Measurements from ENCODE around the gene SGSM1.

Gene SGSM1

DNA sequence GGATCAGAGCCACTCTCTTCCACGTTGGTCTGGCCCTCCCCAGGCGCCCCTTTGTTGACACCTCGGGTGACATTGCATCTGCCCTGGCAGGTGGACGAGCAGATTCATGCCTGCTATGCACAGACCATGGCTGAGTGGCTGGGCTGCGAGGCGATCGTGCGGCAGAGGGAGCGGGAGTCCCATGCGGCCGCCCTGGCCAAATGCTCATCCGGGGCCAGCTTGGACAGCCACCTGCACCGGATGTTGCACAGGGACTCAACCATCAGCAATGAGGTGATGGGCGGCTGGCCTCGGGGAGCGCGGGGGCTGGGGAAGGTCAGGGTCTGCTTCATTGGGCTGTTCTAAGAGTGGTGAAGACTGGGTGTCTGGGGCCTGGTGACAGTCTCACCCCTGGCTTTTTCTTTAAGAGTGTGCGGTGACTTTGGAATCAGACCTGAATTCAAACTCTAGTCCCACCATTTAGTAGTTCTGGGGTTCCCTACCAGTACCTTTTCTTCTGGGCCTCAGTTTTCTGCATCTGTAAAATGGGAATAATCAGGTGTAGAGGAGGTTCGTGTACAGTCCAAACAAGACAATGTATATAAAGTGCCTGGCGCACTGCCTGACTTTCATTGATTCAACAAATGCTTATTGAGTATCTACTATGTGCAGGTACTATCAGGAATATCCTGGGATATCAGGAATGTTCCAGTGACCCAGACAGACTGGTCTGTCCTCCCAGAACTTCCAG, 87.5 kb downstream of the SGSM1 start:
- TF ChIP-seq FOXP2 (optimal IDR thresholded peaks at IDR 0.05; ENCODE audit: borderline replicate concordance, extremely low read depth, extremely low read length, insufficient read depth) (peak; percentile 23), REST (IDR thresholded peaks at IDR 0.05; ENCODE audit: insufficient read depth in 1 of 2, low read depth in 2 of 2, low read length in 2 of 2) (no peak)

DNA sequence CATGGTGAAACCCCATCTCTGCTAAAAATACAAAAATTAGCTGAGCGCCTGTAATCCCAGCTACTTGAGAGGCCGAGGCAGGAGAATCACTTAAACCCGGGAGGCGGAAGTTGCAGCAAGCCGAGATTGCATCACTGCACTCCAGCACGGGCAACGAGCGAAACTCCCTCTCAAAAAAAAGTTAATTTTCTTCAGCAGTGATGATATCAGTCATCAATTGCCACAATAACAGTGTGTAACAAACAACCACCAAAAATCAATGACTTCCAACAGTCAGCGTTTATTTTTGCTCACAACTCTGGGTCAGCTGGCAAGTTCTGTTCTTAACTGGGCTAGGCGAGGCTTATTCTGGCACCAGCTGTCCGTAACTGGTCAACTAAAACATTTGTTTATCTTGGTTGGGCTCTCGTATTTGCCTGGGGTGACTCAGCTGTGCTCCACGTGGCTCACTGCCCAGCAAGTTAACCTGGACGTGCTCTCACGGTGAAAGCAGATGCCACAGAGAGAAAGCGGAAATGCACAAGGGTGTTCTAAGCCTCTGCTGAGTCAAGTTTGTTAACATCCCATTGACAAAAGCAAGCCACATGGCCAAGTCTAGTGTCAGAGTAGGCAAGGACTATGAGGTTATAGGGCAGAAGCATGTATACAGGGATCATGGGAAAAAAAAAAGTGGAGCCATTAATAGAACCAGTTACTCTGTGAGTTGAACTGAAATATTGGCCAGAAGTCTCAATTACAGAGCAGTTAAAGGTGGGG, 88.4 kb downstream of the SGSM1 start:
- TF ChIP-seq TAF1 (IDR thresholded peaks at IDR 0.05; ENCODE audit: borderline replicate concordance, insufficient read depth, low read length) (peak; percentile 18; the same call in 1 of the 2 replicates), FOXP2 (optimal IDR thresholded peaks at IDR 0.05; ENCODE audit: borderline replicate concordance, extremely low read depth, extremely low read length, insufficient read depth) (peak; percentile 94), SIN3A (IDR thresholded peaks at IDR 0.05; ENCODE audit: borderline replicate concordance, insufficient read depth, low read length) (peak; percentile 86; the same call in 1 of the 2 replicates), POLR2AphosphoS5 (IDR thresholded peaks at IDR 0.05; ENCODE audit: low read depth, low read length) (no peak), REST (IDR thresholded peaks at IDR 0.05; ENCODE audit: insufficient read depth in 1 of 2, low read depth in 2 of 2, low read length in 2 of 2) (peak in 1 of 2 experiments; percentile 24; a peak in 1 of 4 replicates)

DNA sequence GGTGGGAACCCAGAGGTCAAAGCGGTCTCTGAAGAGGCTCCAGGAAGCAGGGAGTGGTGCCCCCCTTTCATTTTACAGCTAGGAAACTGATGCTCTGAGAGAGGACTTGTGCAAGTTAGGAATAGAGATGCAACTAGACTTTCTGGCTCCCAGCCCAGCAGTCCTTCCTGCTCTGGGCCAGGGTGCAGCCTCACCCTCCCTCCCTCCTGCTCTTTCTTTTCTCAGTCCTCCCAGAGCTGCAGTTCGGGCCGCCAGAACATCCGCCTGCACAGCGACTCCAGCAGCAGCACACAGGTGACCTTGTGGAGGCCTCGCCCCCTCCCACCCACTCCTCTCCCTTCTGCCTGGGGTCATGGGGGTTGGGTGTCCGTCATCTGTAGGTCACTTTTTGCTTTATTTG, 89.0 kb downstream of the SGSM1 start:
- no peak for TF ChIP-seq SIN3A (IDR thresholded peaks at IDR 0.05; ENCODE audit: borderline replicate concordance, insufficient read depth, low read length)
- no peak for TF ChIP-seq REST (IDR thresholded peaks at IDR 0.05; ENCODE audit: insufficient read depth in 1 of 2, low read depth in 2 of 2, low read length in 2 of 2)
- peak; percentile 80 for TF ChIP-seq FOXP2 (optimal IDR thresholded peaks at IDR 0.05; ENCODE audit: borderline replicate concordance, extremely low read depth, extremely low read length, insufficient read depth)
- TF ChIP-seq POLR2AphosphoS5 (IDR thresholded peaks at IDR 0.05; ENCODE audit: low read depth, low read length), result peak; percentile 32; the same call in 1 of the 2 replicates
- TF ChIP-seq TAF1 (IDR thresholded peaks at IDR 0.05; ENCODE audit: borderline replicate concordance, insufficient read depth, low read length), result no peak; the same call in 1 of the 2 replicates

DNA sequence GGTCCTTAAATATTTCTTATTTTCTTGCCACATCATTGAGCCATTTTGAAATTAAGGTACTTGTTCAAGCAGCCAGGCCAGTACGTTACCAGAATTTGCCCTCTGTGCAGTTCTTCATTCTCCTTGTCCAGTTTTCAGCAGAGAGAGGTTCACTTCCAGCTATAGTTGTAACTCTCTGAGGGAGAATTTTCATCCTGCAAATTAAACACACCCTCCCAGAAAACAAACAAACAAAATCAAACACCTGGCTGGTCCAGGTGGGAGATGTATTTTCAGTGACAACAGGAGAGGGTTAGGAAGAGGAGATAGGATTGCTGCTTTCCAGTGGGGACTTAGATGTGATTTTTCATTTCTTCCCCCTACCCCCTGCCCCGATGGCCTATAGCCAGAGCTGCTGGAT, 95.4 kb downstream of the SGSM1 start:
- TF ChIP-seq POLR2AphosphoS5 (IDR thresholded peaks at IDR 0.05; ENCODE audit: low read depth, low read length) (no peak), REST (IDR thresholded peaks at IDR 0.05; ENCODE audit: insufficient read depth in 1 of 2, low read depth in 2 of 2, low read length in 2 of 2) (no peak), FOXP2 (optimal IDR thresholded peaks at IDR 0.05; ENCODE audit: borderline replicate concordance, extremely low read depth, extremely low read length, insufficient read depth) (no peak)

Measured in PFSK-1 (cell line).